BJ (cell line): Measurements from ENCODE around the gene PIK3R2. TPM values are rescaled to one million over a fixed set of nuclear protein-coding genes. Genes with fewer than 3 reads are reported as not detected.

Source experiments
- CTCF ChIA-PET: fragments of 350-600 bp; formaldehyde crosslinking; extraction: SDS; loops from one replicate; lab custom pipeline; 2021; ENCODE audit warnings: antibody characterized with exemption, inconsistent platforms; lab: Yijun Ruan, JAX
- POLR2A ChIA-PET: fragments of 300-600 bp; sonication (Branson Sonifier 250); formaldehyde crosslinking; extraction: SDS; loops from one replicate; lab custom pipeline; 2021; ENCODE audit warnings: antibody characterized with exemption; lab: Charles Lee
- DNase-seq: peaks from one replicate; pipeline ENCODE4 v3.0.0-alpha.2; 2011; ENCODE audit warnings: low read depth
- H3K27me3 ChIP-seq: 2 replicates; pipeline ENCODE4 v1.6.0; 2011; ENCODE audit warnings: low read length; ENCODE audit not compliant: control insufficient read depth, insufficient read depth
- H3K36me3 ChIP-seq: 2 replicates; pipeline ENCODE4 v1.5.1; 2011; ENCODE audit warnings: low read length; ENCODE audit not compliant: control insufficient read depth, insufficient read depth
- H3K4me3 ChIP-seq: 2 replicates; pipeline ENCODE4 v1.5.1; 2011; ENCODE audit warnings: low read depth, mild to moderate bottlenecking, control low read depth, low read length
- polyA plus RNA-seq: library from polyadenylated mRNA; depleted of rRNA; stranded (reverse); fragments of >200 nt; gene quantifications from 2 replicates; pipeline ENCODE4 v1.2.3, GENCODE V29; 2011
- TF ChIP-seq, protein P1 (sequence below): IDR thresholded peaks from 2 replicates; pipeline ENCODE4 v1.5.1; 2011; ENCODE audit warnings: low read depth, mild to moderate bottlenecking, control low read depth, inconsistent platforms, low read length, moderate library complexity; ENCODE audit not compliant: insufficient read depth

The PIK3R2 gene
- polyA plus RNA-seq, 1 experiment: 17.4 TPM

DNA sequence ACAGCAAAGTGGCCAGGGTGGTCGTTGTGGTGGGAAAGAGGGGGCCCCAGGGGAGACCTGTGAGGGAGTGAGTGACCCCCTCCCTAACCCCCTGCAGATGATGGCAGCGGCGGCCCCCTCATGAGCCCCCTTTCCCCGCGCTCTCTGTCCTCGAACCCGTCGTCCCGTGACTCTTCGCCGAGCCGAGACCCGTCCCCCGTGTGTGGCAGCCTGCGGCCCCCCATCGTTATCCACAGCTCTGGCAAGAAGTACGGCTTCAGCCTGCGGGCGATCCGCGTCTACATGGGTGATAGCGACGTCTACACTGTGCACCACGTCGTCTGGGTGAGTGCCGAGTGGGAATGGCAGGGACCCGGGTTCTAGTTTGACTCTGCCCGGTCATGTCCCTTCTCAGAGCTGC is 8.1 kb upstream of the PIK3R2 start:
- H3K27me3 ChIP-seq: no peaks in the 10 kb centered on the region
- DNase-seq: no peak
- ChIA-PET POLR2A (no interaction called here), CTCF (no interaction called here)
- peaks cover 28% of the 10 kb centered on the region for H3K36me3 ChIP-seq
- H3K4me3 ChIP-seq: no peak overlapping the region
- TF ChIP-seq, protein P1, sequence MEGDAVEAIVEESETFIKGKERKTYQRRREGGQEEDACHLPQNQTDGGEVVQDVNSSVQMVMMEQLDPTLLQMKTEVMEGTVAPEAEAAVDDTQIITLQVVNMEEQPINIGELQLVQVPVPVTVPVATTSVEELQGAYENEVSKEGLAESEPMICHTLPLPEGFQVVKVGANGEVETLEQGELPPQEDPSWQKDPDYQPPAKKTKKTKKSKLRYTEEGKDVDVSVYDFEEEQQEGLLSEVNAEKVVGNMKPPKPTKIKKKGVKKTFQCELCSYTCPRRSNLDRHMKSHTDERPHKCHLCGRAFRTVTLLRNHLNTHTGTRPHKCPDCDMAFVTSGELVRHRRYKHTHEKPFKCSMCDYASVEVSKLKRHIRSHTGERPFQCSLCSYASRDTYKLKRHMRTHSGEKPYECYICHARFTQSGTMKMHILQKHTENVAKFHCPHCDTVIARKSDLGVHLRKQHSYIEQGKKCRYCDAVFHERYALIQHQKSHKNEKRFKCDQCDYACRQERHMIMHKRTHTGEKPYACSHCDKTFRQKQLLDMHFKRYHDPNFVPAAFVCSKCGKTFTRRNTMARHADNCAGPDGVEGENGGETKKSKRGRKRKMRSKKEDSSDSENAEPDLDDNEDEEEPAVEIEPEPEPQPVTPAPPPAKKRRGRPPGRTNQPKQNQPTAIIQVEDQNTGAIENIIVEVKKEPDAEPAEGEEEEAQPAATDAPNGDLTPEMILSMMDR: no peak

DNA sequence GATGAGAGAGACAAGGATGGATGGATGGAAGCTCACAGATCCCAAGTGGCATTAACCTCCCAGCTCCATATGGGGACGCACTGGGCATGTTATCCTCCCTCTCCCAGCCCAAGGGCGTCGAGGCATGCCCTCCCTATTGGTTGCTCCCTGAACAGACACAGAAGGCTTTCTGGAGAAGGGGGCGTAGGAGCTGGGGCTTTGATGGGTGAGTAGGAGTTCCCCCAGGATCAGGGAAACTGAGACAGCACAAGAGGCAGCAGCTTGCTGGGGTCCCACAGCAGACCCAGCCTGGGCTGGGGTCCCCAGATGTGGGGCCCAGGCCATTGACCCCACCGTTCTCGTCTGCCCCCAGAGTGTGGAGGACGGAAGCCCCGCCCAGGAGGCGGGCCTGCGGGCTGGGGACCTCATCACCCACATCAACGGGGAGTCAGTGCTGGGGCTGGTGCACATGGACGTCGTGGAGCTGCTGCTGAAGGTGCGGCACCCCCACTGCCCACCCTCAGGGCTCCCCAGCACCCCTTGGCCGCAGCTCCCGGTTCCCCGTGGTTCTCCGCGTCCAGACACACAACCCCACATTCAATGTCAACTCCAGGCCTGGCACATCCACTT is 7.5 kb upstream of the PIK3R2 start:
- no peak overlapping the region for H3K4me3 ChIP-seq
- TF ChIP-seq, protein P1: no peak
- POLR2A ChIA-PET: no interaction called here
- no peak for DNase-seq
- CTCF ChIA-PET: interaction anchor here (0.7 kb wide), 1 partner anchor 107 kb away, joined by 3 read pairs; no protein-coding TSS in a partner anchor
- H3K36me3 ChIP-seq: peaks cover 28% of the 10 kb centered on the region
- H3K27me3 ChIP-seq: no peaks in the 10 kb centered on the region

DNA sequence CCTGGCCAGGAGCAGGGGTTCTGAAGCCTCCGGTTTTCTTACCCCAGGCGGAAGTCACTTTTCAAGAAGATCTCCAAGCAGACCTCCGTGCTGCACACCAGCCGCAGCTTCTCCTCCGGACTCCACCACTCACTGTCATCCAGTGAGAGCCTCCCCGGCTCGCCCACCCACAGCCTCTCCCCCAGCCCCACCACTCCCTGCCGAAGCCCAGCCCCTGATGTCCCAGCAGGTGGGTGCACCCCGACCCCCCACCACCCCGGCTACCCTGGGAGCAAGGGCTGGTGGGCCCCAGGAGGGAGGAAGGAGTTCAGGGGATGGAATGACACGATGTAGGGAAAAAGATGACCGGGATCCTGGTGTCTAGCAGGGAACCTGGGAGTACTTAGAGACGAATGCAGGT is 5.6 kb upstream of the PIK3R2 start:
- peaks cover 26% of the 10 kb centered on the region for H3K36me3 ChIP-seq
- DNase-seq: no peak
- TF ChIP-seq, protein P1: no peak
- no peaks in the 10 kb centered on the region for H3K27me3 ChIP-seq
- H3K4me3 ChIP-seq: no peak overlapping the region
- ChIA-PET POLR2A (no interaction called here), CTCF (no interaction called here)

DNA sequence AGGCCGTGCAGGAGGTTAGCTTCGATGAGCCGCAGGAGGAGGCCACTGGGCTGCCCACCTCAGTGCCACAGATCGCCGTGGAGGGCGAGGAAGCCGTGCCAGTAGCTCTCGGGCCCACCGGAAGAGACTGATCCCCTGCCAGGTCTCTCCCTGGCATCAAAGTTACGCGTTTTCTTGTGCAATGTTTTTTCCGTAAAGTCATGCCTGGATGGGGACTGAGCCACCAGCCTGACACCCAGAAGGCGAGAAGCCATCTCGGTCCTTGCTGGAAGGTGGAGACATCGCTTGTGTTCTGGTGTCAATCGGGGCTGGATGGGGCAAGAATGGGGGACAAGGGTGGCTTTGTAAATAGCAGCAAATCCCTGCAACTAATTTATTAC is 3.4 kb upstream of the PIK3R2 start:
- H3K27me3 ChIP-seq: no peaks in the 10 kb centered on the region
- ChIA-PET POLR2A (no interaction called here), CTCF (interaction anchor here (1.2 kb wide), 1 partner anchor 12 kb away, joined by 4 read pairs; no protein-coding TSS in a partner anchor)
- H3K4me3 ChIP-seq: no peak overlapping the region
- TF ChIP-seq, protein P1: no peak
- DNase-seq: no peak
- H3K36me3 ChIP-seq: peaks cover 19% of the 10 kb centered on the region

DNA sequence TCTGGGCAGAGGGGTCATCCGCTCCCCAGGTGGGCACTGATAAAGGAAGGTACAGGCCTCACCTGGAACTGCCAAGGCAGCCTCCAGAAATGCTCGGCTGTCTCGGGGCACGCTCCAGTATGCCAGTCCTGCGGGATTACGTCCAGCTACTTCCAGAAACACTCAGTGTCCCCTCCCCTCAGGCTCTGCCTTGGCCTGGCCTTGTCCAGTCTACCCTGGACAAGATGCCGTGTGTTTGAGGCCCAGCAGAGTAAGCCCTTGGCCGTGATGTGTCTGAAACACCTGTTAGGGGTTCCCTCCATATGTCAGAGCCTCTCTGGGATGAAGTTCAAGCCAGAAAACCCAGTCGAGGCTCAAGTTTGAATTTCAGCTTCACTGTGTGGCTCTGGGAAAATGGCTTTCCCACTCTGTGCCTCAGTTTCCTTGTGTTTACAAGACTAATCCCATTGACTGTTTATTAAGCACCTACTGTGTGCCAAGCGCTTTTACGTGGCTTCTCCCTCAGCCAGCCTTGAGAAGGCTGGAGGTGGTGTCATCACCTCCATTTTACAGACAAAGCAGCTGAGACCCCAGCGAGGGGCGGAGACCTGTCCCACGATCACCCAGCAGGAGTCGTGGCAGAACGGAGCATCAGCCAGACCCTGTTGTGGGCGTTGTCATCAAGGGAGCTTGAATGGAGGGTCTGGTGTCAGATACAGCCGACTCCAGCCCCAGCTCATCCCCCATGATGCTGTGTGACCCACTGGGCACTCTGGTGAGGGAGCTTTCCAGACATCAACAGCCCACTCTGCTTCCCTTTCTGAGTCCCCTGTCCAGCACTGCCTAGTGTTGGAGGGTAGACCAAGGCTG is 2.0 kb upstream of the PIK3R2 start:
- H3K27me3 ChIP-seq: no peaks in the 10 kb centered on the region
- CTCF ChIA-PET: interaction anchor here (1.0 to 2.5 kb wide), 7 partner anchors 9 to 101 kb away, joined by 3 to 11 read pairs (median 4); no protein-coding TSS in a partner anchor
- POLR2A ChIA-PET: interaction anchor here (0.9 kb wide), 1 partner anchor 31 kb away, joined by 4 read pairs; no protein-coding TSS in a partner anchor
- TF ChIP-seq, protein P1: no peak
- no peak overlapping the region for H3K4me3 ChIP-seq
- no peak for DNase-seq
- H3K36me3 ChIP-seq: peaks cover 14% of the 10 kb centered on the region
